HepG2 (cell line): ENCODE measurements around the gene HOXD1. TPM values are rescaled to one million over a fixed set of nuclear protein-coding genes. Genes with fewer than 3 reads are reported as not detected.

Experiments
- ATAC-seq: fragments of 200-7000 bp; cut with Tn5 transposase; 3 replicates; pipeline ENCODE4 v1.9.1; 2020; ENCODE audit warnings: mild to moderate bottlenecking, moderate library complexity
- BruUV-seq: library from RNA; stranded (reverse); fragments of 400-500 nt; replicated peaks from 2 replicates; lab custom pipeline; 2021; lab: Mats Ljungman, UMichigan
- CTCF ChIA-PET: fragments of 300-600 bp; formaldehyde crosslinking; extraction: SDS; loops from one replicate; lab custom pipeline; 2021; ENCODE audit warnings: low total read pairs, inconsistent platforms, low intra/inter-chr PET ratio; lab: Yijun Ruan, JAX
- POLR2A ChIA-PET: fragments of 350-600 bp; sonication (Branson Sonifier 250); formaldehyde crosslinking; loops from one replicate; lab custom pipeline; 2020; ENCODE audit warnings: antibody characterized with exemption, inconsistent platforms; lab: Yijun Ruan, JAX
- DNase-seq: peaks from one replicate; pipeline ENCODE4 v3.0.0-alpha.2; 2015; ENCODE audit warnings: low spot score
- FAIRE-seq: peaks from 3 replicates; lab custom pipeline; 2011; peaks lifted over from hg19 to GRCh38; lab: Jason Lieb, UNC
- H2AFZ ChIP-seq: one replicate; pipeline ENCODE4 v1.6.1; 2011; ENCODE audit warnings: low read length, inconsistent platforms
- H3K27ac ChIP-seq: fragments of 300-600 bp; 3 replicates; pipeline ENCODE4 v1.8.0; 2011; ENCODE audit warnings: mixed run types, mild to moderate bottlenecking, mixed read lengths, low read length, inconsistent platforms; ENCODE audit not compliant: insufficient read depth; ENCODE audit errors: extremely low read length
- H3K27me3 ChIP-seq, 2 experiments: fragments of 200-600 bp in 1 of 2; 2 replicates in 1 of 2; 3 replicates in 1 of 2; pipeline versions ENCODE4 v1.6.0 to v1.8.0; 2011; ENCODE audit warnings: low read length in 2 of 2, mild to moderate bottlenecking in 2 of 2, moderate library complexity in 2 of 2, inconsistent platforms in 1 of 2; ENCODE audit not compliant: insufficient read depth in 2 of 2, control insufficient read depth in 1 of 2
- H3K36me3 ChIP-seq, 2 experiments: fragments of 200-600 bp in 1 of 2; replicated peaks in 1 of 2; 2 replicates in 1 of 2; 3 replicates in 1 of 2; pipeline versions ENCODE4 v1.5.1 to v1.8.0; 2011; ENCODE audit warnings: low read length in 2 of 2, inconsistent platforms in 1 of 2; ENCODE audit not compliant: insufficient read depth in 2 of 2, control insufficient read depth in 1 of 2
- H3K4me1 ChIP-seq: 2 replicates; pipeline ENCODE4 v1.5.1; 2012; ENCODE audit warnings: low read length, inconsistent platforms; ENCODE audit not compliant: insufficient read depth
- H3K4me2 ChIP-seq: 2 replicates; pipeline ENCODE4 v1.6.0; 2011; ENCODE audit warnings: low read depth, low read length, inconsistent platforms
- H3K4me3 ChIP-seq, 3 experiments: fragments of 200-600 bp in 1 of 3; sonication (generic), shearing (Covaris generic) in 1 of 3; replicated peaks in 1 of 3; 2 replicates each; pipeline ENCODE4 v1.5.1; 2011 to 2016; ENCODE audit warnings: low read length in 3 of 3, inconsistent platforms in 2 of 3, low read depth in 2 of 3, mild to moderate bottlenecking in 2 of 3, control low read depth in 1 of 3, mixed read lengths in 1 of 3; ENCODE audit not compliant: insufficient read depth in 1 of 3
- H3K79me2 ChIP-seq: one replicate; pipeline ENCODE4 v1.6.1; 2011; ENCODE audit warnings: low read length, inconsistent platforms; ENCODE audit not compliant: insufficient read depth
- H3K9ac ChIP-seq: 2 replicates; pipeline ENCODE4 v1.6.0; 2011; ENCODE audit warnings: mild to moderate bottlenecking, low read depth, low read length, inconsistent platforms; ENCODE audit not compliant: insufficient read depth
- H3K9me3 ChIP-seq: 2 replicates; pipeline ENCODE4 v1.5.1; 2012; ENCODE audit warnings: mild to moderate bottlenecking, low read length
- H4K20me1 ChIP-seq: 2 replicates; pipeline ENCODE4 v1.6.0; 2011; ENCODE audit warnings: inconsistent platforms, mild to moderate bottlenecking, low read length, moderate library complexity; ENCODE audit not compliant: insufficient read depth
- EP300 ChIP-seq, 3 experiments: sonication (generic) in 1 of 3; formaldehyde crosslinking in 1 of 3; IDR thresholded peaks; 2 replicates each; pipeline versions ENCODE4 v1.5.1 to v1.6.1; 2011 to 2020; ENCODE audit warnings: low read depth in 2 of 3, low read length in 2 of 3, borderline replicate concordance in 1 of 3, improper control_type of control experiment in 1 of 3, mild to moderate bottlenecking in 1 of 3, missing genetic modification reagents in 1 of 3, moderate library complexity in 1 of 3
- ETV6 ChIP-seq: sonication (generic); formaldehyde crosslinking; conservative IDR thresholded peaks from 2 replicates; pipeline ENCODE4 v1.4.0; 2020; ENCODE audit warnings: missing genetic modification reagents
- MED8 ChIP-seq: sonication (generic); formaldehyde crosslinking; IDR thresholded peaks from 2 replicates; pipeline ENCODE4 v1.8.1; 2023; ENCODE audit warnings: mild to moderate bottlenecking, missing genetic modification reagents; ENCODE audit not compliant: insufficient replicate concordance
- ZFX ChIP-seq: sonication (generic); formaldehyde crosslinking; IDR thresholded peaks from 2 replicates; pipeline ENCODE4 v1.4.0; 2020; ENCODE audit warnings: mild to moderate bottlenecking, low read depth, missing genetic modification reagents, moderate library complexity
- ZNF138 ChIP-seq: sonication (generic); formaldehyde crosslinking; IDR thresholded peaks from 2 replicates; pipeline ENCODE4 v1.5.0; 2020; ENCODE audit warnings: mild to moderate bottlenecking, low read depth, missing genetic modification reagents
- ZNF44 ChIP-seq: sonication (generic); formaldehyde crosslinking; IDR thresholded peaks from 2 replicates; pipeline ENCODE4 v1.5.1; 2020; ENCODE audit warnings: mild to moderate bottlenecking, missing genetic modification reagents
- WGBS: methylation state at CpG from one replicate; pipeline ENCODE4 v1.1.6; 2017; ENCODE audit warnings: low lambda C conversion rate; 5-methylcytosine and 5-hydroxymethylcytosine counted together
- in situ Hi-C: cut with HindIII; loops from 2 replicates; pipeline ENCODE4 v1.10.0; 2017; ENCODE audit warnings: low pct_unique_long_range_greater_than_20kb; ENCODE audit not compliant: extremely low pct_ligation_motif_present
- intact Hi-C: fragments of 100-400 bp; cut with micrococcal nuclease; formaldehyde crosslinking; loops from one replicate; pipeline ENCODE4 v1.10.0; 2022; ENCODE audit not compliant: unreplicated experiment
- polyA plus RNA-seq, 8 experiments: library from polyadenylated mRNA; depleted of rRNA in 3 of 8; stranded (reverse) in 7 of 8; unstranded in 1 of 8; fragments of >200 nt; fragmentation: Illumina TruSeq in 4 of 8; extraction: Trizol in 4 of 8; gene quantifications; 2 replicates each; pipeline versions ENCODE4 v1.2.1 to v1.2.3, GENCODE V29; 2011 to 2016; ENCODE audit warnings: low read depth in 4 of 8, missing spikeins in 1 of 8, mixed read lengths in 1 of 8; ENCODE audit not compliant: insufficient read depth in 1 of 8
- total RNA-seq, 5 experiments: library from RNA; depleted of rRNA; stranded (reverse); fragments of >200 nt; fragmentation: Illumina TruSeq; extraction: Trizol; gene quantifications; 2 replicates each; pipeline ENCODE4 v1.2.3, GENCODE V29; 2016; ENCODE audit warnings: low read depth in 1 of 5
- TF ChIP-seq, protein P1 (sequence below): sonication (generic); formaldehyde crosslinking; IDR thresholded peaks from 2 replicates; pipeline ENCODE4 v1.8.0; 2022; ENCODE audit warnings: missing genetic modification reagents, low read depth, mild to moderate bottlenecking, borderline replicate concordance

HOXD1 gene
- total and polyA plus RNA-seq, 2 of the 13 experiments (the other 11 are each of a cell fraction or from before 2014, with no cell fraction given) = 10.0 to 22.3 TPM

DNA sequence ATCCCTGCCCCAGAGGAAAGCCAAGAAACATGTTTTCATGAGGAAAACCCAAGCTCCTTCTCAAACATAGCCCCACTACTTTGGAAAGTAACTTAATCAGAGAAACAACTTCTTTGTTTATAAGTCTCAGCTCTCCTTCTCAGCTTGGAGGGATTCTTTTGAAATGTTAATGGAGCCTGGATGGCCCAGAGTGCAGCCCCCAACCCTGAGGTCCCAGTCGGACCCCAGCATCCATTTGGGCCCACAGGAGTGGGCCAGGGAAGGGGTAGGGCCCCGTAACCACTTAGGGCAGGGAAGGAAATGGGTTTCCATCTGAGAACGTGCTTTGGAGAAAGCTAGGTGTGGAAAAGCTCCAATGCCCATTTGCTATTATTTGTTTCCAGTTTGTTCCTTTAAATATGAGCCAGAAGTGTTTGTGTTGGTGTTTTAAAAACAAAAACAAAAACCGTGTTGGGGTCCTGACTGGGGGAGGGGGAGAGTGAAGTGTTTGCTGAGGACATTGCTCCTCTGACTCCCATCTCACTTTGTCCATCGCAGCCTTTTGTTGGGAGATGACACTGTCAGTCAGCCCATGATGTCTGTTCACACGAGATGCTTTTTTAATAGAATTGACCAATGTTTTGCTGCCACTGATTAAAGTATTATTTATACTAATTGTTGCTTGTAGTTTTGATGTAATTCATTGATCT lies 33.0 kb upstream of the HOXD1 start:
- Histone ChIP-seq H3K4me2 (no peak overlapping the region), H3K27ac (no peak overlapping the region), H3K9ac (no peak overlapping the region), H2AFZ (no peak overlapping the region), H3K4me3 (no peak overlapping the region), H3K36me3 (no peaks in the 10 kb centered on the region), H3K79me2 (no peaks in the 10 kb centered on the region), H3K27me3 (peaks cover 14 to 93% of the 10 kb centered on the region in 2 experiments), H3K9me3 (no peaks in the 10 kb centered on the region), H4K20me1 (no peaks in the 10 kb centered on the region), H3K4me1 (peaks cover 33% of the 10 kb centered on the region)
- intact Hi-C loops (no loop called here), in situ Hi-C loops (no loop called here)
- 17% methylated on average over 6 of the region's 6 CpGs for WGBS
- FAIRE-seq (no peak), ATAC-seq (no peak), DNase-seq (no peak)
- ChIA-PET CTCF (no interaction called here), POLR2A (no interaction called here)
- TF ChIP-seq ZNF138 (CRISPR knock-in tag) = no peak
- TF ChIP-seq ZFX (CRISPR knock-in tag) = no peak
- no peak for TF ChIP-seq ZNF44
- no peak for TF ChIP-seq MED8 (CRISPR knock-in tag)
- no peak for TF ChIP-seq EP300 (IDR thresholded peaks at IDR 0.05; ENCODE audit: low read depth in 2 of 2, low read length in 2 of 2)
- TF ChIP-seq EP300 (CRISPR knock-in tag; IDR thresholded peaks at IDR 0.05; ENCODE audit: borderline replicate concordance) = no peak
- TF ChIP-seq ETV6 (CRISPR knock-in tag) = no peak
- TF ChIP-seq, protein P1, sequence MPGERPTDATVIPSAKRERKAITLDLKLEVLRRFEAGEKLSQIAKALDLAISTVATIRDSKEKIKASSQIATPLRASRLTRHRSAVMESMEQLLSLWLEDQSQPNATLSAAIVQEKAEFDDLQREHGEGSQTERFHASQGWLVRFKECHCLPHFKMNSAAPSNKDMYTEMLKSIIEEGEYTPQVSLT = no peak
- no TSS peak for BruUV-seq
